PFSK-1 (cell line): ENCODE results near the gene ESAM.

Source experiments
- FOXP2 ChIP-seq: optimal IDR thresholded peaks from 2 replicates; pipeline ENCODE3; 2011; ENCODE audit warnings: borderline replicate concordance, control low read depth, inconsistent platforms; ENCODE audit not compliant: insufficient read depth; ENCODE audit errors: extremely low read length, extremely low read depth
- POLR2AphosphoS5 ChIP-seq: IDR thresholded peaks from 2 replicates; pipeline ENCODE4 v1.6.1; 2012; ENCODE audit warnings: low read depth, mild to moderate bottlenecking, control low read depth, low read length, moderate library complexity
- REST ChIP-seq, 2 experiments: IDR thresholded peaks; 2 replicates each; pipeline versions ENCODE4 v1.6.1 to v1.8.0; 2011 to 2012; ENCODE audit warnings: low read depth in 2 of 2, low read length in 2 of 2, control low read depth in 1 of 2, inconsistent platforms in 1 of 2, mild to moderate bottlenecking in 1 of 2, moderate library complexity in 1 of 2; ENCODE audit not compliant: insufficient read depth in 1 of 2
- SIN3A ChIP-seq: IDR thresholded peaks from 2 replicates; pipeline ENCODE4 v1.6.1; 2012; ENCODE audit warnings: mild to moderate bottlenecking, low read length, moderate library complexity, borderline replicate concordance; ENCODE audit not compliant: insufficient read depth
- TAF1 ChIP-seq: IDR thresholded peaks from 2 replicates; pipeline ENCODE4 v1.6.1; 2012; ENCODE audit warnings: low read length, control low read depth, borderline replicate concordance; ENCODE audit not compliant: insufficient read depth

The ESAM gene

GRCh38 chr11:124776865-124777645 is 15.0 kb upstream of the ESAM start:
- no peak for TF ChIP-seq TAF1
- TF ChIP-seq FOXP2: no peak
- no peak for TF ChIP-seq SIN3A
- TF ChIP-seq REST (IDR thresholded peaks at IDR 0.05; ENCODE audit: insufficient read depth in 1 of 2, low read depth in 2 of 2, low read length in 2 of 2): no peak
- no peak for TF ChIP-seq POLR2AphosphoS5

GRCh38 chr11:124769806-124770774 is 8.0 kb upstream of the ESAM start:
- TF ChIP-seq SIN3A (no peak), POLR2AphosphoS5 (no peak), REST (IDR thresholded peaks at IDR 0.05; ENCODE audit: insufficient read depth in 1 of 2, low read depth in 2 of 2, low read length in 2 of 2) (no peak), FOXP2 (no peak), TAF1 (no peak)

- TF ChIP-seq REST (IDR thresholded peaks at IDR 0.05; ENCODE audit: insufficient read depth in 1 of 2, low read depth in 2 of 2, low read length in 2 of 2): no peak
- TF ChIP-seq FOXP2: no peak
- no peak for TF ChIP-seq SIN3A
- TF ChIP-seq POLR2AphosphoS5: no peak
- no peak for TF ChIP-seq TAF1
Measured at GRCh38 chr11:124768914-124769313, 6.8 kb upstream of the ESAM start.

- TF ChIP-seq REST (IDR thresholded peaks at IDR 0.05; ENCODE audit: insufficient read depth in 1 of 2, low read depth in 2 of 2, low read length in 2 of 2) (no peak), TAF1 (no peak), SIN3A (no peak), FOXP2 (no peak)
Measured at GRCh38 chr11:124766156-124766555, 4.1 kb upstream of the ESAM start.
